ENCODE results near the gene PREX1.
A peak's percentile ranks its signal among the peaks of the same experiment; 100 is the strongest.

Gene PREX1

GRCh38 chr20:48653706-48654051 lies 174.1 kb downstream of the PREX1 start:
- no peak for DNase-seq (ENCODE audit: low read depth)

- no peak for DNase-seq (ENCODE audit: low read depth)
Measured at GRCh38 chr20:48652961-48653705, 174.7 kb downstream of the PREX1 start.

- DNase-seq (ENCODE audit: low read depth) = no peak
Measured at GRCh38 chr20:48651960-48652359, 175.8 kb downstream of the PREX1 start.

GRCh38 chr20:48651271-48651670 lies 176.5 kb downstream of the PREX1 start:
- no peak for DNase-seq (ENCODE audit: low read depth)

GRCh38 chr20:48649868-48650267 lies 177.9 kb downstream of the PREX1 start:
- DNase-seq (ENCODE audit: low read depth) = no peak

GRCh38 chr20:48649104-48649626 lies 178.6 kb downstream of the PREX1 start:
- no peak for DNase-seq (ENCODE audit: low read depth)

GRCh38 chr20:48648482-48649051 lies 179.2 kb downstream of the PREX1 start:
- DNase-seq (ENCODE audit: low read depth) = no peak

- no peak for DNase-seq (ENCODE audit: low read depth)
Measured at GRCh38 chr20:48647858-48648257, 179.9 kb downstream of the PREX1 start.

- DNase-seq (ENCODE audit: low read depth) = no peak
Measured at GRCh38 chr20:48645666-48646065, 182.1 kb downstream of the PREX1 start.

- DNase-seq (ENCODE audit: low read depth) = no peak
Measured at GRCh38 chr20:48644286-48644828, 183.4 kb downstream of the PREX1 start.

- no peak for DNase-seq (ENCODE audit: low read depth)
Measured at GRCh38 chr20:48642105-48642880, 185.5 kb downstream of the PREX1 start.

GRCh38 chr20:48640871-48641270 lies 186.9 kb downstream of the PREX1 start:
- DNase-seq (ENCODE audit: low read depth) = no peak

- no peak for DNase-seq (ENCODE audit: low read depth)
Measured at GRCh38 chr20:48639899-48640298, 187.9 kb downstream of the PREX1 start.

- DNase-seq (ENCODE audit: low read depth) = no peak
Measured at GRCh38 chr20:48638546-48638945, 189.3 kb downstream of the PREX1 start.

- no peak for DNase-seq (ENCODE audit: low read depth)
Measured at GRCh38 chr20:48637461-48637860, 190.3 kb downstream of the PREX1 start.

- DNase-seq (ENCODE audit: low read depth) = no peak
Measured at GRCh38 chr20:48636301-48636700, 191.5 kb downstream of the PREX1 start.

GRCh38 chr20:48635791-48636267 lies 192.0 kb downstream of the PREX1 start:
- peak; percentile 35 for DNase-seq (ENCODE audit: low read depth)

GRCh38 chr20:48635361-48635760 lies 192.4 kb downstream of the PREX1 start:
- DNase-seq (ENCODE audit: low read depth) = no peak

- DNase-seq (ENCODE audit: low read depth) = no peak
Measured at GRCh38 chr20:48634641-48635040, 193.2 kb downstream of the PREX1 start.

- no peak for DNase-seq (ENCODE audit: low read depth)
Measured at GRCh38 chr20:48633620-48634257, 194.1 kb downstream of the PREX1 start.

GRCh38 chr20:48632825-48633619 lies 194.8 kb downstream of the PREX1 start:
- DNase-seq (ENCODE audit: low read depth) = no peak
